ENCODE measurements around the gene GNLY.

GNLY gene

GRCh38 chr2:85667561-85668008, 26.6 kb upstream of the GNLY start:
- H3K27me3 ChIP-seq (ENCODE audit: insufficient read depth, low read length), result no peaks in the 10 kb centered on the region

GRCh38 chr2:85668009-85668856, 25.9 kb upstream of the GNLY start, which contains the start of gene SFTPB:
SFTPB (minus strand) TSS chr2:85668199; CDS start chr2:85668183, 16 bp downstream.
- H3K9ac ChIP-seq (ENCODE audit: low read length), result no peak within 1 kb of the TSS
- no peaks in the 10 kb centered on the region for H3K36me3 ChIP-seq (ENCODE audit: insufficient read depth, low read length)
- H3K27me3 ChIP-seq (ENCODE audit: insufficient read depth, low read length), result no peaks in the 10 kb centered on the region
- H2AFZ ChIP-seq (ENCODE audit: low read length), result no peak within 1 kb of the TSS
- H3K4me1 ChIP-seq (ENCODE audit: insufficient read depth, low read length, severe bottlenecking), result no peaks in the 10 kb centered on the region
- H3K27ac ChIP-seq (ENCODE audit: low read depth, low read length, poor library complexity, severe bottlenecking), result no peak within 1 kb of the TSS
- no peaks in the 10 kb centered on the region for H3K9me3 ChIP-seq (ENCODE audit: low read length)
- no peaks in the 10 kb centered on the region for H3K9me2 ChIP-seq (ENCODE audit: low read depth, low read length)
- no peak within 1 kb of the TSS for H3K4me2 ChIP-seq (ENCODE audit: low read length)
- no peaks in the 10 kb centered on the region for H4K20me1 ChIP-seq (ENCODE audit: insufficient read depth, low read length)
- H3F3A ChIP-seq (ENCODE audit: insufficient read depth, low read length), result no peaks in the 10 kb centered on the region
- no peaks in the 10 kb centered on the region for H3K79me2 ChIP-seq (ENCODE audit: insufficient read depth, low read length)
- TF ChIP-seq EZH2 (IDR thresholded peaks at IDR 0.05; ENCODE audit: borderline replicate concordance, low read length), result no peak
- TF ChIP-seq, protein P1, sequence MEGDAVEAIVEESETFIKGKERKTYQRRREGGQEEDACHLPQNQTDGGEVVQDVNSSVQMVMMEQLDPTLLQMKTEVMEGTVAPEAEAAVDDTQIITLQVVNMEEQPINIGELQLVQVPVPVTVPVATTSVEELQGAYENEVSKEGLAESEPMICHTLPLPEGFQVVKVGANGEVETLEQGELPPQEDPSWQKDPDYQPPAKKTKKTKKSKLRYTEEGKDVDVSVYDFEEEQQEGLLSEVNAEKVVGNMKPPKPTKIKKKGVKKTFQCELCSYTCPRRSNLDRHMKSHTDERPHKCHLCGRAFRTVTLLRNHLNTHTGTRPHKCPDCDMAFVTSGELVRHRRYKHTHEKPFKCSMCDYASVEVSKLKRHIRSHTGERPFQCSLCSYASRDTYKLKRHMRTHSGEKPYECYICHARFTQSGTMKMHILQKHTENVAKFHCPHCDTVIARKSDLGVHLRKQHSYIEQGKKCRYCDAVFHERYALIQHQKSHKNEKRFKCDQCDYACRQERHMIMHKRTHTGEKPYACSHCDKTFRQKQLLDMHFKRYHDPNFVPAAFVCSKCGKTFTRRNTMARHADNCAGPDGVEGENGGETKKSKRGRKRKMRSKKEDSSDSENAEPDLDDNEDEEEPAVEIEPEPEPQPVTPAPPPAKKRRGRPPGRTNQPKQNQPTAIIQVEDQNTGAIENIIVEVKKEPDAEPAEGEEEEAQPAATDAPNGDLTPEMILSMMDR (IDR thresholded peaks at IDR 0.05; ENCODE audit: low read length), result no peak
- no peak within 1 kb of the TSS for H3K4me3 ChIP-seq (ENCODE audit: low read depth, low read length, poor library complexity, severe bottlenecking)

More at GRCh38 chr2:85667561-85668008, 26.6 kb upstream of the GNLY start:
- Histone ChIP-seq H3K9me2 (ENCODE audit: low read depth, low read length) (no peaks in the 10 kb centered on the region), H3K4me1 (ENCODE audit: insufficient read depth, low read length, severe bottlenecking) (no peaks in the 10 kb centered on the region), H3K9ac (ENCODE audit: low read length) (no peak overlapping the region), H3K4me3 (ENCODE audit: low read depth, low read length, poor library complexity, severe bottlenecking) (no peak overlapping the region), H3K36me3 (ENCODE audit: insufficient read depth, low read length) (no peaks in the 10 kb centered on the region), H4K20me1 (ENCODE audit: insufficient read depth, low read length) (no peaks in the 10 kb centered on the region), H3K27ac (ENCODE audit: low read depth, low read length, poor library complexity, severe bottlenecking) (no peak overlapping the region), H2AFZ (ENCODE audit: low read length) (no peak overlapping the region), H3F3A (ENCODE audit: insufficient read depth, low read length) (no peaks in the 10 kb centered on the region), H3K79me2 (ENCODE audit: insufficient read depth, low read length) (no peaks in the 10 kb centered on the region), H3K4me2 (ENCODE audit: low read length) (no peak overlapping the region), H3K9me3 (ENCODE audit: low read length) (no peaks in the 10 kb centered on the region)
- TF ChIP-seq EZH2 (IDR thresholded peaks at IDR 0.05; ENCODE audit: borderline replicate concordance, low read length), result no peak
- TF ChIP-seq, protein P1 (IDR thresholded peaks at IDR 0.05; ENCODE audit: low read length), result no peak

GRCh38 chr2:85668857-85669142, 25.4 kb upstream of the GNLY start:
- Histone ChIP-seq H3K9me3 (ENCODE audit: low read length) (no peaks in the 10 kb centered on the region), H3K4me1 (ENCODE audit: insufficient read depth, low read length, severe bottlenecking) (no peaks in the 10 kb centered on the region), H3K36me3 (ENCODE audit: insufficient read depth, low read length) (no peaks in the 10 kb centered on the region), H3K4me3 (ENCODE audit: low read depth, low read length, poor library complexity, severe bottlenecking) (no peak overlapping the region), H3K9ac (ENCODE audit: low read length) (no peak overlapping the region), H3K27ac (ENCODE audit: low read depth, low read length, poor library complexity, severe bottlenecking) (no peak overlapping the region), H3K79me2 (ENCODE audit: insufficient read depth, low read length) (no peaks in the 10 kb centered on the region), H3K27me3 (ENCODE audit: insufficient read depth, low read length) (no peaks in the 10 kb centered on the region), H3K9me2 (ENCODE audit: low read depth, low read length) (no peaks in the 10 kb centered on the region), H3F3A (ENCODE audit: insufficient read depth, low read length) (no peaks in the 10 kb centered on the region), H3K4me2 (ENCODE audit: low read length) (no peak overlapping the region), H2AFZ (ENCODE audit: low read length) (no peak overlapping the region), H4K20me1 (ENCODE audit: insufficient read depth, low read length) (no peaks in the 10 kb centered on the region)
- TF ChIP-seq, protein P1 (IDR thresholded peaks at IDR 0.05; ENCODE audit: low read length), result no peak
- TF ChIP-seq EZH2 (IDR thresholded peaks at IDR 0.05; ENCODE audit: borderline replicate concordance, low read length), result no peak

Measured in OCI-LY1 (cell line).